OCI-LY1 (cell line): Measurements from ENCODE around the gene TPST2.

Experiments used
- EZH2 ChIP-seq: fragments of 200-600 bp; sonication (generic), shearing (Covaris generic); IDR thresholded peaks from 2 replicates; pipeline ENCODE4 v1.8.0; 2017; ENCODE audit warnings: borderline replicate concordance, mixed run types, mild to moderate bottlenecking, antibody characterized with exemption, low read length, moderate library complexity, mixed read lengths
- TF ChIP-seq, protein P1 (sequence below): fragments of 200-600 bp; sonication (generic), shearing (Covaris generic); IDR thresholded peaks from 2 replicates; pipeline ENCODE4 v1.5.1; 2017; ENCODE audit warnings: mild to moderate bottlenecking, antibody characterized with exemption, low read length, moderate library complexity, mixed read lengths

GRCh38 chr22:26593763-26594162, 3.8 kb upstream of the TPST2 start:
- no peak for TF ChIP-seq EZH2
- TF ChIP-seq, protein P1, sequence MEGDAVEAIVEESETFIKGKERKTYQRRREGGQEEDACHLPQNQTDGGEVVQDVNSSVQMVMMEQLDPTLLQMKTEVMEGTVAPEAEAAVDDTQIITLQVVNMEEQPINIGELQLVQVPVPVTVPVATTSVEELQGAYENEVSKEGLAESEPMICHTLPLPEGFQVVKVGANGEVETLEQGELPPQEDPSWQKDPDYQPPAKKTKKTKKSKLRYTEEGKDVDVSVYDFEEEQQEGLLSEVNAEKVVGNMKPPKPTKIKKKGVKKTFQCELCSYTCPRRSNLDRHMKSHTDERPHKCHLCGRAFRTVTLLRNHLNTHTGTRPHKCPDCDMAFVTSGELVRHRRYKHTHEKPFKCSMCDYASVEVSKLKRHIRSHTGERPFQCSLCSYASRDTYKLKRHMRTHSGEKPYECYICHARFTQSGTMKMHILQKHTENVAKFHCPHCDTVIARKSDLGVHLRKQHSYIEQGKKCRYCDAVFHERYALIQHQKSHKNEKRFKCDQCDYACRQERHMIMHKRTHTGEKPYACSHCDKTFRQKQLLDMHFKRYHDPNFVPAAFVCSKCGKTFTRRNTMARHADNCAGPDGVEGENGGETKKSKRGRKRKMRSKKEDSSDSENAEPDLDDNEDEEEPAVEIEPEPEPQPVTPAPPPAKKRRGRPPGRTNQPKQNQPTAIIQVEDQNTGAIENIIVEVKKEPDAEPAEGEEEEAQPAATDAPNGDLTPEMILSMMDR, result no peak
